ENCODE measurements around the gene CST7. TPM values are rescaled to one million over a fixed set of nuclear protein-coding genes. Genes with fewer than 3 reads are reported as not detected.

The CST7 gene
- total RNA-seq, 2 donors from 2014 or later, result 136 to 174 TPM

GRCh38 chr20:24956001-24956841, 7.2 kb downstream of the CST7 start:
- Mint-ChIP-seq H3K27ac (no peak overlapping the region), H3K27me3 (ENCODE audit: low read depth) (no peaks in the 10 kb centered on the region), H3K4me1 (ENCODE audit: low read depth) (peaks cover 48% of the 10 kb centered on the region), H3K9me3 (no peaks in the 10 kb centered on the region), H3K4me3 (no peak overlapping the region), H3K36me3 (ENCODE audit: insufficient read depth in 2 of 2) (peaks cover 7 to 19% of the 10 kb centered on the region in 2 donors)
- no peak for ATAC-seq (replicated peaks in 1 of 2)
- DNase-seq, result no peak

- ATAC-seq (replicated peaks in 1 of 2), result no peak
- Mint-ChIP-seq H3K4me3 (no peak overlapping the region), H3K27ac (no peak overlapping the region), H3K36me3 (ENCODE audit: insufficient read depth in 2 of 2) (peaks cover 4 to 17% of the 10 kb centered on the region in 2 donors), H3K4me1 (ENCODE audit: low read depth) (peaks cover 37% of the 10 kb centered on the region), H3K27me3 (ENCODE audit: low read depth) (no peaks in the 10 kb centered on the region), H3K9me3 (no peaks in the 10 kb centered on the region)
- no peak for DNase-seq
Measured at GRCh38 chr20:24957326-24958016, 8.4 kb downstream of the CST7 start.

GRCh38 chr20:24958506-24959385, 9.7 kb downstream of the CST7 start:
- ATAC-seq (replicated peaks in 1 of 2) (no peak), DNase-seq (no peak)
- no peaks in the 10 kb centered on the region for H3K27me3 Mint-ChIP-seq (ENCODE audit: low read depth)
- H3K36me3 Mint-ChIP-seq (ENCODE audit: insufficient read depth in 2 of 2), result peaks cover 2 to 25% of the 10 kb centered on the region in 2 donors
- no peak overlapping the region for H3K27ac Mint-ChIP-seq
- no peak overlapping the region for H3K4me3 Mint-ChIP-seq
- peaks cover 26% of the 10 kb centered on the region for H3K4me1 Mint-ChIP-seq (ENCODE audit: low read depth)
- H3K9me3 Mint-ChIP-seq, result no peaks in the 10 kb centered on the region

- no peak overlapping the region for H3K4me3 Mint-ChIP-seq
Measured at GRCh38 chr20:24959591-24960301, 10.7 kb downstream of the CST7 start.

GRCh38 chr20:24960302-24960801, 11.3 kb downstream of the CST7 start:
- no peak for DNase-seq
- peaks cover 23% of the 10 kb centered on the region for H3K4me1 Mint-ChIP-seq (ENCODE audit: low read depth)
- no peaks in the 10 kb centered on the region for H3K27me3 Mint-ChIP-seq (ENCODE audit: low read depth)
- H3K9me3 Mint-ChIP-seq, result no peaks in the 10 kb centered on the region
- peak in 1 of 2 donors; percentile 2 for ATAC-seq (replicated peaks in 1 of 2)
- peak overlapping the region; percentile 67 for H3K27ac Mint-ChIP-seq
- no peak overlapping the region for H3K4me3 Mint-ChIP-seq
- H3K36me3 Mint-ChIP-seq (ENCODE audit: insufficient read depth in 2 of 2), result peaks cover 2 to 28% of the 10 kb centered on the region in 2 donors

More at GRCh38 chr20:24959591-24960301, 10.7 kb downstream of the CST7 start:
- Mint-ChIP-seq H3K27me3 (ENCODE audit: low read depth) (no peaks in the 10 kb centered on the region), H3K27ac (peak overlapping the region; percentile 4), H3K9me3 (no peaks in the 10 kb centered on the region), H3K4me1 (ENCODE audit: low read depth) (peaks cover 23% of the 10 kb centered on the region), H3K36me3 (ENCODE audit: insufficient read depth in 2 of 2) (peaks cover 2 to 26% of the 10 kb centered on the region in 2 donors)
- no peak for DNase-seq
- ATAC-seq (replicated peaks in 1 of 2), result no peak

GRCh38 chr20:24960861-24961260, 11.8 kb downstream of the CST7 start:
- DNase-seq (no peak), ATAC-seq (replicated peaks in 1 of 2) (peak; percentile 15 to 59)
- no peaks in the 10 kb centered on the region for H3K9me3 Mint-ChIP-seq
- H3K36me3 Mint-ChIP-seq (ENCODE audit: insufficient read depth in 2 of 2), result peaks cover 2 to 30% of the 10 kb centered on the region in 2 donors
- peak overlapping the region; percentile 67 for H3K27ac Mint-ChIP-seq
- no peak overlapping the region for H3K4me3 Mint-ChIP-seq
- no peaks in the 10 kb centered on the region for H3K27me3 Mint-ChIP-seq (ENCODE audit: low read depth)
- peaks cover 23% of the 10 kb centered on the region for H3K4me1 Mint-ChIP-seq (ENCODE audit: low read depth)

GRCh38 chr20:24961384-24962181, 12.5 kb downstream of the CST7 start:
- peaks cover 2 to 34% of the 10 kb centered on the region in 2 donors for H3K36me3 Mint-ChIP-seq (ENCODE audit: insufficient read depth in 2 of 2)

GRCh38 chr20:24962182-24962492, 13.1 kb downstream of the CST7 start:
- Mint-ChIP-seq H3K27ac (peak overlapping the region; percentile 63), H3K36me3 (ENCODE audit: insufficient read depth in 2 of 2) (peaks cover 2 to 34% of the 10 kb centered on the region in 2 donors), H3K4me1 (ENCODE audit: low read depth) (peaks cover 24% of the 10 kb centered on the region), H3K27me3 (ENCODE audit: low read depth) (no peaks in the 10 kb centered on the region), H3K4me3 (no peak overlapping the region), H3K9me3 (no peaks in the 10 kb centered on the region)
- ATAC-seq (replicated peaks in 1 of 2) (no peak), DNase-seq (no peak)

More at GRCh38 chr20:24961384-24962181, 12.5 kb downstream of the CST7 start:
- peak overlapping the region; percentile 67 for H3K27ac Mint-ChIP-seq
- ATAC-seq (replicated peaks in 1 of 2) (no peak), DNase-seq (no peak)
- H3K4me1 Mint-ChIP-seq (ENCODE audit: low read depth), result peaks cover 24% of the 10 kb centered on the region
- H3K9me3 Mint-ChIP-seq, result no peaks in the 10 kb centered on the region
- H3K4me3 Mint-ChIP-seq, result no peak overlapping the region
- no peaks in the 10 kb centered on the region for H3K27me3 Mint-ChIP-seq (ENCODE audit: low read depth)

GRCh38 chr20:24962510-24962909, 13.4 kb downstream of the CST7 start:
- no peak overlapping the region for H3K4me3 Mint-ChIP-seq
- peaks cover 24% of the 10 kb centered on the region for H3K4me1 Mint-ChIP-seq (ENCODE audit: low read depth)
- peak overlapping the region; percentile 63 for H3K27ac Mint-ChIP-seq
- H3K27me3 Mint-ChIP-seq (ENCODE audit: low read depth), result no peaks in the 10 kb centered on the region
- DNase-seq (no peak), ATAC-seq (replicated peaks in 1 of 2) (no peak)
- H3K9me3 Mint-ChIP-seq, result no peaks in the 10 kb centered on the region
- peaks cover 4 to 38% of the 10 kb centered on the region in 2 donors for H3K36me3 Mint-ChIP-seq (ENCODE audit: insufficient read depth in 2 of 2)

- no peaks in the 10 kb centered on the region for H3K27me3 Mint-ChIP-seq (ENCODE audit: low read depth)
- ATAC-seq (replicated peaks in 1 of 2), result no peak
- H3K9me3 Mint-ChIP-seq, result no peaks in the 10 kb centered on the region
- DNase-seq, result no peak
- peak overlapping the region; percentile 3 for H3K27ac Mint-ChIP-seq
- H3K36me3 Mint-ChIP-seq (ENCODE audit: insufficient read depth in 2 of 2), result peaks cover 6 to 47% of the 10 kb centered on the region in 2 donors
- no peak overlapping the region for H3K4me3 Mint-ChIP-seq
- H3K4me1 Mint-ChIP-seq (ENCODE audit: low read depth), result peaks cover 24% of the 10 kb centered on the region
Measured at GRCh38 chr20:24963672-24964505, 14.8 kb downstream of the CST7 start.

- DNase-seq (no peak), ATAC-seq (replicated peaks in 1 of 2) (no peak)
- peaks cover 6 to 48% of the 10 kb centered on the region in 2 donors for H3K36me3 Mint-ChIP-seq (ENCODE audit: insufficient read depth in 2 of 2)
Measured at GRCh38 chr20:24964506-24964840, 15.4 kb downstream of the CST7 start.

More at GRCh38 chr20:24964506-24964840, 15.4 kb downstream of the CST7 start:
- Mint-ChIP-seq H3K4me3 (no peak overlapping the region), H3K27ac (peak overlapping the region; percentile 3), H3K27me3 (ENCODE audit: low read depth) (no peaks in the 10 kb centered on the region), H3K9me3 (no peaks in the 10 kb centered on the region), H3K4me1 (ENCODE audit: low read depth) (peaks cover 24% of the 10 kb centered on the region)
